Stomach (tissue), 9 donors: ENCODE data around the gene KLHL14. TPM values are rescaled to one million over a fixed set of nuclear protein-coding genes. Genes with fewer than 3 reads are reported as not detected.

Source experiments
- DNase-seq, 2 donors: peaks; one replicate each; pipeline versions ENCODE4 v3.0.0 to v3.0.0-alpha.2; 2013 to 2019
- H3K27ac ChIP-seq, 5 donors: fragments of 200-600 bp in 4 of 5; sonication (generic) in 4 of 5; one replicate each; pipeline ENCODE4 v1.5.1; 2013 to 2019; ENCODE audit warnings: mild to moderate bottlenecking in 1 of 5, moderate library complexity in 1 of 5
- H3K27me3 ChIP-seq, 3 donors: fragments of 200-600 bp; sonication (generic); one replicate each; pipeline ENCODE4 v1.5.1; 2017 to 2019; ENCODE audit warnings: mixed run types in 1 of 3
- H3K36me3 ChIP-seq, 4 donors: fragments of 200-600 bp; sonication (generic); 1 replicate in 3 of 4; 2 replicates in 1 of 4; pipeline ENCODE4 v1.5.1; 2016 to 2019
- H3K4me1 ChIP-seq, 4 donors: fragments of 200-600 bp; sonication (generic); one replicate each; pipeline ENCODE4 v1.5.1; 2016 to 2019
- H3K4me3 ChIP-seq, 4 donors: fragments of 200-600 bp; sonication (generic) in 3 of 4; one replicate each; pipeline ENCODE4 v1.5.1; 2016 to 2019; ENCODE audit warnings: mild to moderate bottlenecking in 1 of 4
- H3K9me3 ChIP-seq, 4 donors: fragments of 200-600 bp; sonication (generic); one replicate each; pipeline ENCODE4 v1.5.1; 2016 to 2019
- EP300 ChIP-seq: sonication (generic); formaldehyde crosslinking; IDR thresholded peaks from one replicate; pipeline ENCODE4 v1.6.1; 2017; ENCODE audit warnings: antibody characterized with exemption
- POLR2A ChIP-seq, 4 donors: fragments of 450-650 bp; IDR thresholded peaks; one replicate each; pipeline ENCODE4 v1.6.1; 2016; ENCODE audit warnings: antibody characterized with exemption in 4 of 4, control low read depth in 2 of 4, mild to moderate bottlenecking in 1 of 4, moderate library complexity in 1 of 4
- POLR2AphosphoS5 ChIP-seq, 3 donors: sonication (generic); formaldehyde crosslinking; IDR thresholded peaks; one replicate each; pipeline ENCODE4 v1.6.1; 2016; ENCODE audit warnings: antibody characterized with exemption in 3 of 3
- WGBS, 5 donors: extraction: QIAGEN DNeasy Blood & Tissue Kit in 3 of 5; methylation state at CpG; one replicate each; pipeline versions ENCODE4 v1.1.5 to v1.1.7; 2013 to 2018; 5-methylcytosine and 5-hydroxymethylcytosine counted together
- intact Hi-C: fragments of 100-400 bp; cut with DNase I; formaldehyde crosslinking; loops from one replicate; pipeline ENCODE4 v1.15.1; 2023; ENCODE audit warnings: low total_unique reads
- polyA plus RNA-seq, 3 donors: library from polyadenylated mRNA; stranded (reverse); fragments of 200-250 nt; gene quantifications; one replicate each; pipeline ENCODE4 v1.2.3, GENCODE V29; 2013
- total RNA-seq, 5 donors: library from RNA; depleted of rRNA; stranded (reverse); fragments of >200 nt; gene quantifications; one replicate each; pipeline versions ENCODE4 v1.1.0 to v1.2.3, GENCODE V29; 2014 to 2016
- TF ChIP-seq, protein P1 (sequence below), 7 experiments: fragments of 450-650 bp in 4 of 7; fragments of 200-600 bp in 3 of 7; sonication (generic) in 3 of 7; IDR thresholded peaks; one replicate each; pipeline ENCODE4 v1.5.1; 2016 to 2019; ENCODE audit warnings: antibody characterized with exemption in 7 of 7, control low read depth in 2 of 7, mild to moderate bottlenecking in 1 of 7
- donor health status: healthy with polysubstance abuse.
- donor health status: Bipolar disorder and iron deficiency.
- donor health status: healthy.

KLHL14 gene
- total and polyA plus RNA-seq, 8 donors = 0.15 to 3.5 (median 0.41) TPM; not detected in 4

DNA sequence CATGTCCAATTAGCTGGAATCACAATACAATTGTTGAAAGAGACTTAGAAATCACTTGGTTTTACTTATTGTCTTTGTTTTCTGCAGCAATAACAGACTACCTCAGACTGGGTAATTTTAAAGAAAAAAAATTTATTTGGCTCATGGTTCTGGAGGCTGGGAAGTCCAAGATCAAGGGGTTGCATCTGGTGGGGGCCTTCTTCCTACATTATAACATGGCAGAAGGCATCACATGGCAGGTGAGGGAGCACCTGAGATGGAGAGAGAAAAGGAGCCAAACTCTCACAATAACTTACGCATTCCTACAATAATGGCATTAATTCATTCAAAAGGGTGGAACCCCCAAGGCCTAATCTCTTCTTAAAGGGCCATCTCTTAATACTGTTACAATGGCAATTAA, 37.5 kb upstream of the KLHL14 start:
- Histone ChIP-seq H3K4me1 (no peaks in the 10 kb centered on the region), H3K9me3 (no peaks in the 10 kb centered on the region), H3K4me3 (no peak overlapping the region), H3K36me3 (no peaks in the 10 kb centered on the region), H3K27me3 (no peaks in the 10 kb centered on the region), H3K27ac (no peak overlapping the region)
- intact Hi-C loops = no loop called here
- WGBS, 5 donors = 52 to 98% (median 93%) methylated on average over 1 of the region's 1 CpG
- no peak for TF ChIP-seq EP300
- TF ChIP-seq, protein P1, sequence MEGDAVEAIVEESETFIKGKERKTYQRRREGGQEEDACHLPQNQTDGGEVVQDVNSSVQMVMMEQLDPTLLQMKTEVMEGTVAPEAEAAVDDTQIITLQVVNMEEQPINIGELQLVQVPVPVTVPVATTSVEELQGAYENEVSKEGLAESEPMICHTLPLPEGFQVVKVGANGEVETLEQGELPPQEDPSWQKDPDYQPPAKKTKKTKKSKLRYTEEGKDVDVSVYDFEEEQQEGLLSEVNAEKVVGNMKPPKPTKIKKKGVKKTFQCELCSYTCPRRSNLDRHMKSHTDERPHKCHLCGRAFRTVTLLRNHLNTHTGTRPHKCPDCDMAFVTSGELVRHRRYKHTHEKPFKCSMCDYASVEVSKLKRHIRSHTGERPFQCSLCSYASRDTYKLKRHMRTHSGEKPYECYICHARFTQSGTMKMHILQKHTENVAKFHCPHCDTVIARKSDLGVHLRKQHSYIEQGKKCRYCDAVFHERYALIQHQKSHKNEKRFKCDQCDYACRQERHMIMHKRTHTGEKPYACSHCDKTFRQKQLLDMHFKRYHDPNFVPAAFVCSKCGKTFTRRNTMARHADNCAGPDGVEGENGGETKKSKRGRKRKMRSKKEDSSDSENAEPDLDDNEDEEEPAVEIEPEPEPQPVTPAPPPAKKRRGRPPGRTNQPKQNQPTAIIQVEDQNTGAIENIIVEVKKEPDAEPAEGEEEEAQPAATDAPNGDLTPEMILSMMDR (IDR thresholded peaks at IDR 0.05) = no peak
- TF ChIP-seq POLR2A (IDR thresholded peaks at IDR 0.05) = no peak
- TF ChIP-seq POLR2AphosphoS5 (IDR thresholded peaks at IDR 0.05) = no peak
- DNase-seq = no peak

DNA sequence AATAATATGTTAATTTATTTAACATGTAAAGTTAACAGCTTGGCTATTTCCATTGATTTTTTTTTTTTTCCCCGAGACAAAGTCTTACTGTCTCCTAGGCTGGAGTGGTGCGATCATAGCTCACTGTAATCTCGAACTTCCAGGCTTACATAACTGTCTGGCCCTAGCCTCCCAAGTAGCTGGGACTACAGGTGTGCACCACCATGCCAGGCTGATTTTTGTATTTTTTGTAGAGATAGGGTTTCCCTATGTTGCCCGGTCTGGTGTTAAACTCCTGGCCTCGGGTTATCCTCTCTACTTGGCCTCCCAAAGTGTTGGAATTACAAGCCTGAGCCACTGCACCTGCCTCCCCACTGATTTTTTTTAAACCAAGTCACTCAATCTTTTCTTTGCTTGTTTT, 32.5 kb upstream of the KLHL14 start:
- no peaks in the 10 kb centered on the region for H3K36me3 ChIP-seq
- H3K27ac ChIP-seq = no peak overlapping the region
- no peaks in the 10 kb centered on the region for H3K27me3 ChIP-seq
- intact Hi-C loops = no loop called here
- TF ChIP-seq POLR2AphosphoS5 (IDR thresholded peaks at IDR 0.05) (no peak), POLR2A (IDR thresholded peaks at IDR 0.05) (no peak), EP300 (no peak)
- TF ChIP-seq, protein P1 (IDR thresholded peaks at IDR 0.05) = no peak
- H3K4me1 ChIP-seq = no peaks in the 10 kb centered on the region
- no peak overlapping the region for H3K4me3 ChIP-seq
- 72 to 93% (median 86%) methylated on average over 5 of the region's 5 CpGs for WGBS, 5 donors
- no peak for DNase-seq
- H3K9me3 ChIP-seq = no peaks in the 10 kb centered on the region

DNA sequence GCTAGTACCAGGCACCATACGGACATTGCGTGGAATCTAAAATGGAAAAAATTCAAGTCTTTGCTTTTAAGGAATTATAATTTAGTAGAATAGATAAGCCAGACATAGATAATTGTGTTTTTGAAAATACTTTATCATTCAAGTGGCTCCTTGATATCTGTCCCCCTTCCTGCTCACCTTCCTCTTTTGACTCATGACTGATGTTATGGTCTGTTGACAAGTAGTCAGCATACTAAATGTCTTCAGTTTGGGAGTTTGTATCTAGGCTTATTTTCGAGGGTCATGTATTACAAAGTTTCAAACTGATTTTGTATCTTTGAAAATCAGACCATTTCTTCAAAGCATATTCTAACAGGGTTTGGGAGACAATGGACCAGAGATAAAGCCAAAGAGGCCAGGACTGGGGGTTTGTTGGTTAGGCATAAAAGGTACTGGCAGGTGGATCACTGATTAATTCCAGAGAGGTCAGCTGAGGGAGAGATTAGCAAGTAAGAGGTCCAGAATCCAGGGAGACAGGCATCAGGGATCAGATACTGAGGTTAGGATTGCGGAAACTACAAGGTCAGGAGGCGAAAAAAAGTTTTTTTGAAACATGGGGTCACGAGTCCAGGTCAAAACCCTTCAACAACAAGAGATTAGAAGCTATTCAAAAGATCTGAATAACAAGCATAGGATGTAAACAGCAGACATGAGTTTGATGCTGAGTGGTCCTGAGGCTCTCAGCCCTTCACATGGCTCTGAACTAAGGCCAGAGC, 31.5 kb upstream of the KLHL14 start:
- H3K9me3 ChIP-seq = no peaks in the 10 kb centered on the region
- no peaks in the 10 kb centered on the region for H3K36me3 ChIP-seq
- TF ChIP-seq EP300 (no peak), POLR2A (IDR thresholded peaks at IDR 0.05) (no peak), POLR2AphosphoS5 (IDR thresholded peaks at IDR 0.05) (no peak)
- DNase-seq = no peak
- intact Hi-C loops = no loop called here
- 68 to 75% (median 74%) methylated on average over 6 of the region's 6 CpGs for WGBS, 5 donors
- H3K4me1 ChIP-seq = no peaks in the 10 kb centered on the region
- no peak overlapping the region for H3K27ac ChIP-seq
- no peaks in the 10 kb centered on the region for H3K27me3 ChIP-seq
- no peak overlapping the region for H3K4me3 ChIP-seq

DNA sequence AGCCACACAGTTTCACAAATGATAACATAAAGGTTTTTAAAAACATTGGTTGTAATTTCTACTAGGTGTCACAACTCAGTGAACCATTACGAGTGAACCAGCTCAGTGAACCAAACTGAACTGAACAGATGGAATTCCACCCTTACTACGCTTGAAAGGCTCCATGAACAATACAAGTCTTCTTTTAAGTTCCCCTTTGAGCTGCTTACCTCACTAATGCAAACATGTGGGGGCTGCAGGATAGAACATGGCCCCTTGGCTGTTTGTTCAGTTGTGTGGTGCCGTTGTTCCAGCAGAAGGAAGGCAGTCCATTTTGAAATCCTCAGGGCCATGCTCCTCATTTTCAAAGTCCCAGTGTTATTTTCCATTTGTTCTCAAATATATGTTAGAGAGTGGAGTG, 30.7 kb upstream of the KLHL14 start:
- no peak for TF ChIP-seq EP300
- no peak for TF ChIP-seq POLR2AphosphoS5 (IDR thresholded peaks at IDR 0.05)
- TF ChIP-seq, protein P1 (IDR thresholded peaks at IDR 0.05) = no peak
- peak in 1 of 2 donors; percentile 44 for DNase-seq
- Histone ChIP-seq H3K36me3 (no peaks in the 10 kb centered on the region), H3K4me1 (no peaks in the 10 kb centered on the region), H3K4me3 (no peak overlapping the region), H3K27me3 (no peaks in the 10 kb centered on the region), H3K9me3 (no peaks in the 10 kb centered on the region), H3K27ac (no peak overlapping the region)
- whole genome bisulfite sequencing, 5 donors = 55 to 72% (median 62%) methylated on average over 3 of the region's 3 CpGs
- intact Hi-C loops = no loop called here
